Brain microvascular endothelial cell (primary cell): ENCODE data around the gene DEXI.
A peak's percentile ranks its signal among the peaks of the same experiment; 100 is the strongest.

Experiments
- DNase-seq: peaks from one replicate; pipeline ENCODE4 v3.0.0-alpha.2; 2020
- H3K27ac ChIP-seq: fragments of 250-450 bp; sonication (Bioruptor Pico); 2 replicates; pipeline ENCODE4 v1.5.1; 2020; ENCODE audit warnings: mild to moderate bottlenecking, moderate library complexity
- H3K27me3 ChIP-seq: fragments of 250-450 bp; sonication (Bioruptor Pico); replicated peaks from 2 replicates; pipeline ENCODE4 v1.5.1; 2020; ENCODE audit warnings: mild to moderate bottlenecking
- H3K36me3 ChIP-seq: fragments of 250-450 bp; sonication (Bioruptor Pico); replicated peaks from 2 replicates; pipeline ENCODE4 v1.5.1; 2020; ENCODE audit warnings: mild to moderate bottlenecking
- H3K4me3 ChIP-seq: 2 replicates; pipeline ENCODE4 v1.5.1; 2011; ENCODE audit warnings: low read depth, mild to moderate bottlenecking, control low read depth, low read length, moderate library complexity
- CTCF ChIP-seq: IDR thresholded peaks from 2 replicates; pipeline ENCODE4 v1.5.1; 2011; ENCODE audit warnings: low read depth, mild to moderate bottlenecking, moderate library complexity, low read length, control low read depth, inconsistent platforms; ENCODE audit errors: missing control alignments
- in situ Hi-C: cut with HindIII; loops from 2 replicates; pipeline ENCODE4 v1.10.0; 2017; ENCODE audit warnings: low sequenced_read_pairs, low pct_ligation_motif_present

DEXI gene

GRCh38 chr16:10972819-10973464 lies 30.7 kb upstream of the DEXI start:
- Histone ChIP-seq H3K36me3 (peaks cover 13% of the 10 kb centered on the region), H3K27me3 (no peaks in the 10 kb centered on the region), H3K4me3 (no peak overlapping the region), H3K27ac (no peak overlapping the region)
- TF ChIP-seq CTCF = no peak
- in situ Hi-C loops = loop anchor here (25.0 kb wide), 1 partner anchor 389 kb away; no protein-coding TSS in a partner anchor
- no peak for DNase-seq

- H3K36me3 ChIP-seq = peaks cover 11% of the 10 kb centered on the region
These were observed 30.0 kb upstream of the DEXI start for GRCh38 chr16:10972108-10972818.

GRCh38 chr16:10971560-10971961 lies 29.3 kb upstream of the DEXI start:
- DNase-seq = peak; percentile 64
- peak; percentile 70 for TF ChIP-seq CTCF
- Histone ChIP-seq H3K4me3 (no peak overlapping the region), H3K36me3 (peaks cover 11% of the 10 kb centered on the region), H3K27ac (peak overlapping the region; percentile 24), H3K27me3 (no peaks in the 10 kb centered on the region)
- in situ Hi-C loops = loop anchor here (25.0 kb wide), 1 partner anchor 391 kb away; no protein-coding TSS in a partner anchor

More at GRCh38 chr16:10972108-10972818, 30.0 kb upstream of the DEXI start:
- H3K27ac ChIP-seq = no peak overlapping the region
- H3K4me3 ChIP-seq = no peak overlapping the region
- H3K27me3 ChIP-seq = no peaks in the 10 kb centered on the region
- no peak for TF ChIP-seq CTCF
- in situ Hi-C loops = loop anchor here (25.0 kb wide), 1 partner anchor 390 kb away; no protein-coding TSS in a partner anchor
- DNase-seq = no peak

- in situ Hi-C loops = loop anchor here (25.0 kb wide), 1 partner anchor 392 kb away; no protein-coding TSS in a partner anchor
- TF ChIP-seq CTCF = no peak
- H3K4me3 ChIP-seq = no peak overlapping the region
- DNase-seq = no peak
- no peak overlapping the region for H3K27ac ChIP-seq
- peaks cover 11% of the 10 kb centered on the region for H3K36me3 ChIP-seq
- no peaks in the 10 kb centered on the region for H3K27me3 ChIP-seq
These were observed 27.8 kb upstream of the DEXI start for GRCh38 chr16:10970065-10970464.

- Histone ChIP-seq H3K27ac (no peak overlapping the region), H3K27me3 (no peaks in the 10 kb centered on the region), H3K4me3 (no peak overlapping the region), H3K36me3 (peaks cover 11% of the 10 kb centered on the region)
- no peak for TF ChIP-seq CTCF
- in situ Hi-C loops = loop anchor here (25.0 kb wide), 1 partner anchor 393 kb away; no protein-coding TSS in a partner anchor
- no peak for DNase-seq
These were observed 27.3 kb upstream of the DEXI start for GRCh38 chr16:10969615-10970014.
